WI38 (cell line): ENCODE results near the gene NEDD1.

Experiments used
- H3K4me3 ChIP-seq: 2 replicates; pipeline ENCODE4 v1.5.1; 2011; ENCODE audit warnings: low read depth, mild to moderate bottlenecking, control low read depth, low read length
- TF ChIP-seq, protein P1 (sequence below): IDR thresholded peaks from 2 replicates; pipeline ENCODE4 v1.5.1; 2012; ENCODE audit warnings: low read depth, mild to moderate bottlenecking, control low read depth, low read length

Gene NEDD1

DNA sequence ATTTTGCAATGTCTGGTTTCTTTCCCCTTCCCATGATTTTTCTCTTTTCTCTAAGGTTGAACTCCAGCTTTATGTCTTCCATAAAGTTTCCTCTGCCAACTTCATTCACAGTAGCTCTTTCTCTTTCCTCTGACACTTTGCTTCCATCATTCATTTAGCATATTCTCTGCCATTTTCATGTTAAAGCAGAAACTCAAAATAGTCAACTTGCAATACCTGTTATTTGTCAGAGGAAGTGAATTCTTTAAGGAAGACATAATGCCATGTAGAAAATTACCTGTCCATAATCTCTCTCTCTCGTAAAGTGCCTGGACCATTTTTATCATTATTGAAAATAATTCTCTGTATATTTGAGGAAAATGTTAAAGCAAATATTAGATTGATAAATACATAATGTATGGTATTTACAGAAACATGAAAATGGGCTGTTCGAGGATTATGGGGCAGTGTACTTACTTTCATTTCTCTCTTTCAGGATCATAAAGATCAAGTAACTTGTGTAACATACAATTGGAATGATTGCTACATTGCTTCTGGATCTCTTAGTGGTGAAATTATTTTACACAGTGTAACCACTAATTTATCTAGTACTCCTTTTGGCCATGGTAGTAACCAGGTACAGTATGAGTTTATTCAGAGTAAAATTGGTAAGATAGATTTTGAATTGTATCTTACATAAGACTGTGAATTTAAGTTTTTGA, 12.6 kb downstream of the NEDD1 start:
- TF ChIP-seq, protein P1, sequence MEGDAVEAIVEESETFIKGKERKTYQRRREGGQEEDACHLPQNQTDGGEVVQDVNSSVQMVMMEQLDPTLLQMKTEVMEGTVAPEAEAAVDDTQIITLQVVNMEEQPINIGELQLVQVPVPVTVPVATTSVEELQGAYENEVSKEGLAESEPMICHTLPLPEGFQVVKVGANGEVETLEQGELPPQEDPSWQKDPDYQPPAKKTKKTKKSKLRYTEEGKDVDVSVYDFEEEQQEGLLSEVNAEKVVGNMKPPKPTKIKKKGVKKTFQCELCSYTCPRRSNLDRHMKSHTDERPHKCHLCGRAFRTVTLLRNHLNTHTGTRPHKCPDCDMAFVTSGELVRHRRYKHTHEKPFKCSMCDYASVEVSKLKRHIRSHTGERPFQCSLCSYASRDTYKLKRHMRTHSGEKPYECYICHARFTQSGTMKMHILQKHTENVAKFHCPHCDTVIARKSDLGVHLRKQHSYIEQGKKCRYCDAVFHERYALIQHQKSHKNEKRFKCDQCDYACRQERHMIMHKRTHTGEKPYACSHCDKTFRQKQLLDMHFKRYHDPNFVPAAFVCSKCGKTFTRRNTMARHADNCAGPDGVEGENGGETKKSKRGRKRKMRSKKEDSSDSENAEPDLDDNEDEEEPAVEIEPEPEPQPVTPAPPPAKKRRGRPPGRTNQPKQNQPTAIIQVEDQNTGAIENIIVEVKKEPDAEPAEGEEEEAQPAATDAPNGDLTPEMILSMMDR: no peak

DNA sequence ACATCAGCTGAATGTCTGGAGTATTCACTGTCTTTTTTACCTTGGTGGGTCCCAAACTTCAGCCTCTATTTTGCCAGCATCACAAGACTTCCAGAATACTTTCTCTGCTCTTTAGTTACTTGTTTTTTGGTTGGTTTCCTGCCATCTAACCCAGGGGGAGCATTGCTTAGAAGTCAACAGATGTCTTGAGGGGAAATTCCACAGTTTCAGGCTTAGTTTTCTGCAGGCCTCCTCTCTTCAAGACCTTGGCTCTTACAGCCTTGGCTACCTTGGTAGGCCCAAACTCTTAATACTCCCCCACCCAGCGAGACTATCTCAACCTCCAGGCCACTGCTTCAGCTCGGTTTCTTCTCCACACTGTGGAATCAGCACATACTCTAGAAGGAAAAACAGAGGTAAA, 41.7 kb downstream of the NEDD1 start:
- TF ChIP-seq, protein P1: no peak

More for the DNA sequence above, 12.6 kb downstream of the NEDD1 start:
- no peak overlapping the region for H3K4me3 ChIP-seq

DNA sequence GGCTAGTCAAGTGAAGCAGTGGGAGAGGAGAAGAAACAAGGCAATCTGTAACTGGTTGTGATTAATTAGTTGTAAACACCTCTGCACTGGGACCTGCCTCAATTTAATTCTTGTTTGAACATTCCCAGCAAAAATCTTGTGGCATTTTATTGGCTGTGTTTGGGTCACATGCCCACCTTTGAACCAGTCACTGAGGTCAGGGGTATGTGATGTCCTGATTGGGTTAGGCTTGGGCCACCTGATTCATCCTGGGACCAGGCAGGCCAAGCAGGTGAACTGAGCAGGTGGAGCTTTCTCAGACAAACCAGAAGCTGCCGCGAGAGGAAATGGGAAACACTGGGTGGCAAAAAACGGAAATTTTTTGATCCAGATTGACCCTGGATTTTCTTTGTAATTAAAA, 72.5 kb downstream of the NEDD1 start:
- TF ChIP-seq, protein P1: no peak
- H3K4me3 ChIP-seq: no peak overlapping the region

More for the DNA sequence above, 41.7 kb downstream of the NEDD1 start:
- no peak overlapping the region for H3K4me3 ChIP-seq

DNA sequence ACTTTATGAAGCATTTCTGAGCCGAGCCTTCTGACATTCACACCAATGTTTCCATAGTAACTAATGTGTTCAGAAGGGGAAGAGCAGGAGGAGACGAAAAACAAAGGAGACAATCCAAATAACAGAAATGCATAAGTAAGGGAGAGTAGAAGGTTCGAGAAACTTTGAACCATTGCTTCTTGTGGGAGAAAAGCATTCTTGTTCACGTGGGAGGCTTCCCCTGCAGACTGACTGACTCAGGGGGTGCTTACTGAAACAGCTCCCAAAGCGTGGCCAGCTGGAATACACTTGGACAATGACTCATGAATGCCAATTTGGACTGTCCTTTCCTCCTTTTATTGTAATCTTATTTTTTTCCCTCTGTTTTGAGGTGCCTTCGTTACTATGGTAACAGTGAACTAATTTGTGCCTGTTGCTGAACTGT, 73.9 kb downstream of the NEDD1 start:
- H3K4me3 ChIP-seq: no peak overlapping the region
- TF ChIP-seq, protein P1: no peak

DNA sequence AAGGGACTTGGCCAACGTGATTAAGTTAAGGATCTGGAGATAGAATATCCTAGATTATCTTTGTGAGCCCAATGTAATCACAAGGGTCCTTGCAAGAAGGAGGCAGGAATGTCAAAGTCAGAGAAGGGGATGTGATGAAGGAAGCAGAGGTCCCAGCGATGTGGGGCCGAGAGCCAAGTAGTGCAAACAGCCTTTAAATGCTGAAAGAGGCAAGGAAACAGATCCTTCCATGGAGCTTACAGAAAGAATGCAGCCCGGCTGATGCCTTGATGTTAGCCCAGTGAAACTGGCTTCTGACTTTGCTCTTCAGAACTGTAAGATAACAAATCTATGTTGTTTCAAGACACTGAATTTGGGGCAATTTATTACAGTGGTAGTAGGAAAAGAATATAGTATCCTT, 74.9 kb downstream of the NEDD1 start:
- H3K4me3 ChIP-seq: no peak overlapping the region
- TF ChIP-seq, protein P1: no peak

DNA sequence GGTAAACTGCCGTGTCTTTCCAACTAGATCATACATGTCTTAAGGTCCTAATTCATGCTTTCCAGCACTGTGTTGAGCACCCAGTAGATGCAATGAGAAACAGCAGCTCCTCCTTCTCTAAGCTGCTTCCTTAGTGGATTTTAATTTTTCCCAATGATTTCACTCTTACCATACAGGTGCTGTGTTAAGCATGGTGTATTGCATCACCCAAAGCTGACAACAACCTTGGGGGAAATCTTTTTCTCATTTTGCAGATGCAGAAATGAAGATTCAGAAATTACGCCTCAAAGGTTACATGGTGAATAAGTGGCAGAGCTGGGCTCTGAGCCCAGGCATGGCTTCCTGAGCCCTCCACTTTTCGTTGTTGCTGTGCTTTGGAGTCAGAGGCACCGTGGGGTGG, 75.6 kb downstream of the NEDD1 start:
- TF ChIP-seq, protein P1: no peak
- no peak overlapping the region for H3K4me3 ChIP-seq

DNA sequence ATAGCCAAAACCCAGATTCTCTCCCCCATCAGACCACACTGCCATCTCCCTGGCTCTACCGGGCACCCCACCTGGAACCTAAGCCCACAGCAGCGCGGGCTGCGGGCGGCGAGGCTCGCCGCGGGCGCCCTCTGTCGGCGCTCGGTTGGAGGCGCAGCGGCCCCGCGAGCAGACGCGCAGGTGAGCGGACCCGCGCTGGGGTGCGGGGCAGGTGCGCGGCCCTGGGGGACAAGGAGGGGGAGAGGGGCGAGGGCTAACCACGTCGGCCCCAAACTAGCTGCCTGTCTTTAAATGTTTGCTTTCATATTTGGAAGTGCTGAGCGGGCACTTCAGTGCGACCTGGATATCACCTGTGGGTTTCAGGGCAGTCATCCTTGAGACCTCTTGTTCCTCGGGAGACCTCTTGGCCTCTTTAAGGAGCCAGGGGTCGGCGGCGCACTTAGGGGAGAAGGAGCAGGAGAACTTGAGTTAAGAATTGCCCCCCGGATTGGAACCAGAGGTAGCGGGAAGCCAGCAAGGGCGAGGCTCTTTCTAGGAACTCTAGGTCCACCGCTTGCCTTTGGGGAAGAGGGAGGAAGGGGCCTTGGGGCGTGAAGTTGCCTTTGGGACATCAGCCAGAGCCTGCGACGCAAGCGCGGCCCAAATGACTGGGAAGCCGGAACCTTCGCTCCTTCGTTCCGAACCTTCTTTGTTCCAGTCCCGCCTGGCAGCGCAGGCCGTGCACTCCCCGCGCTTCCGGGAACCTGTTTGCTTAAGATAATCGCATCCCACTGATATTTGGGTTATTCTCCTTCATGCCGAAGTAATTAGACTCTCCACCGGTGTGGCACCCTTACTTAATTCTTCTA, 78.7 kb downstream of the NEDD1 start:
- TF ChIP-seq, protein P1: peak; percentile 59
- H3K4me3 ChIP-seq: peak overlapping the region; percentile 42
